ENCODE data around the gene MATN4.

DNA sequence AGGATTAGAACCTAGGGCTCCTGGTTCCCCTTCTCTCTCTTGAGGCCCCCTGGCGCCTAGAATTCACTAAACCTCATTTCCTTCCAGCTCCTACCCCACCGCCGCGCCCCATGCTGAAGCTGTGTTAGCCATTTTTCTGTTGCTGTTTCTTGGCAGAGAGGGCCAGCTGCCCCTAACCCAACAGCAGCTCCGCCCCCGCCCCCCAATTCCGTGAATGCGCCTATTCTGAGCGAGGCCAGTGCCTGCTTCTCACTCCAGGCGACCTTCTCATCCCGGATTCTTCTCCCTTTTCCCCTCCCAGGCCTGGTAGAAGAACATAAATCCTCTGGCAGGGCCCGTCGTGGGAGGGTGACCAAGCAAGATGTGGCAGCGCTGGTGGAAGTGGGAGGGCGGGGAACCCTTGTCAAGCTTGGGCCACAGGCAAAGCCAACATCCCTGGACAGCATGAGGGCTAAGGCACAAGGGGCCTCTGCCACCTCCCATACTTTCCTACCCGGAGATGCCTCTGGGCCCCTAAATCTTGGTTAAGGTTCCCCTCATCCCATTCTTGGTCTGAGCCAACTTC is 941 bp downstream of the MATN4 start:
- TF ChIP-seq, protein P1, sequence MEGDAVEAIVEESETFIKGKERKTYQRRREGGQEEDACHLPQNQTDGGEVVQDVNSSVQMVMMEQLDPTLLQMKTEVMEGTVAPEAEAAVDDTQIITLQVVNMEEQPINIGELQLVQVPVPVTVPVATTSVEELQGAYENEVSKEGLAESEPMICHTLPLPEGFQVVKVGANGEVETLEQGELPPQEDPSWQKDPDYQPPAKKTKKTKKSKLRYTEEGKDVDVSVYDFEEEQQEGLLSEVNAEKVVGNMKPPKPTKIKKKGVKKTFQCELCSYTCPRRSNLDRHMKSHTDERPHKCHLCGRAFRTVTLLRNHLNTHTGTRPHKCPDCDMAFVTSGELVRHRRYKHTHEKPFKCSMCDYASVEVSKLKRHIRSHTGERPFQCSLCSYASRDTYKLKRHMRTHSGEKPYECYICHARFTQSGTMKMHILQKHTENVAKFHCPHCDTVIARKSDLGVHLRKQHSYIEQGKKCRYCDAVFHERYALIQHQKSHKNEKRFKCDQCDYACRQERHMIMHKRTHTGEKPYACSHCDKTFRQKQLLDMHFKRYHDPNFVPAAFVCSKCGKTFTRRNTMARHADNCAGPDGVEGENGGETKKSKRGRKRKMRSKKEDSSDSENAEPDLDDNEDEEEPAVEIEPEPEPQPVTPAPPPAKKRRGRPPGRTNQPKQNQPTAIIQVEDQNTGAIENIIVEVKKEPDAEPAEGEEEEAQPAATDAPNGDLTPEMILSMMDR (IDR thresholded peaks at IDR 0.05): no peak
- no peak for TF ChIP-seq EZH2 (IDR thresholded peaks at IDR 0.05; ENCODE audit: borderline replicate concordance, insufficient read depth, low read depth, low read length, poor library complexity, severe bottlenecking)
